ENCODE data around the gene BACH2.

- TF ChIP-seq YY1 (IDR thresholded peaks at IDR 0.05; ENCODE audit: low read depth), result no peak
- TF ChIP-seq EP300 (IDR thresholded peaks at IDR 0.05; ENCODE audit: borderline replicate concordance in 1 of 2, low read depth in 1 of 2, low read length in 1 of 2), result no peak
- TF ChIP-seq CTCF (IDR thresholded peaks at IDR 0.05), result no peak
- TF ChIP-seq MXI1 (IDR thresholded peaks at IDR 0.05; ENCODE audit: low read depth, low read length), result no peak
- TF ChIP-seq SIN3A (IDR thresholded peaks at IDR 0.05; ENCODE audit: borderline replicate concordance, low read depth, low read length), result no peak
- TF ChIP-seq, protein P1, sequence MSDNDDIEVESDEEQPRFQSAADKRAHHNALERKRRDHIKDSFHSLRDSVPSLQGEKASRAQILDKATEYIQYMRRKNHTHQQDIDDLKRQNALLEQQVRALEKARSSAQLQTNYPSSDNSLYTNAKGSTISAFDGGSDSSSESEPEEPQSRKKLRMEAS (IDR thresholded peaks at IDR 0.05; ENCODE audit: low read depth), result no peak
- no peak for TF ChIP-seq SMC3 (IDR thresholded peaks at IDR 0.05; ENCODE audit: low read depth, low read length)
- TF ChIP-seq, protein P2, sequence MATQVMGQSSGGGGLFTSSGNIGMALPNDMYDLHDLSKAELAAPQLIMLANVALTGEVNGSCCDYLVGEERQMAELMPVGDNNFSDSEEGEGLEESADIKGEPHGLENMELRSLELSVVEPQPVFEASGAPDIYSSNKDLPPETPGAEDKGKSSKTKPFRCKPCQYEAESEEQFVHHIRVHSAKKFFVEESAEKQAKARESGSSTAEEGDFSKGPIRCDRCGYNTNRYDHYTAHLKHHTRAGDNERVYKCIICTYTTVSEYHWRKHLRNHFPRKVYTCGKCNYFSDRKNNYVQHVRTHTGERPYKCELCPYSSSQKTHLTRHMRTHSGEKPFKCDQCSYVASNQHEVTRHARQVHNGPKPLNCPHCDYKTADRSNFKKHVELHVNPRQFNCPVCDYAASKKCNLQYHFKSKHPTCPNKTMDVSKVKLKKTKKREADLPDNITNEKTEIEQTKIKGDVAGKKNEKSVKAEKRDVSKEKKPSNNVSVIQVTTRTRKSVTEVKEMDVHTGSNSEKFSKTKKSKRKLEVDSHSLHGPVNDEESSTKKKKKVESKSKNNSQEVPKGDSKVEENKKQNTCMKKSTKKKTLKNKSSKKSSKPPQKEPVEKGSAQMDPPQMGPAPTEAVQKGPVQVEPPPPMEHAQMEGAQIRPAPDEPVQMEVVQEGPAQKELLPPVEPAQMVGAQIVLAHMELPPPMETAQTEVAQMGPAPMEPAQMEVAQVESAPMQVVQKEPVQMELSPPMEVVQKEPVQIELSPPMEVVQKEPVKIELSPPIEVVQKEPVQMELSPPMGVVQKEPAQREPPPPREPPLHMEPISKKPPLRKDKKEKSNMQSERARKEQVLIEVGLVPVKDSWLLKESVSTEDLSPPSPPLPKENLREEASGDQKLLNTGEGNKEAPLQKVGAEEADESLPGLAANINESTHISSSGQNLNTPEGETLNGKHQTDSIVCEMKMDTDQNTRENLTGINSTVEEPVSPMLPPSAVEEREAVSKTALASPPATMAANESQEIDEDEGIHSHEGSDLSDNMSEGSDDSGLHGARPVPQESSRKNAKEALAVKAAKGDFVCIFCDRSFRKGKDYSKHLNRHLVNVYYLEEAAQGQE (IDR thresholded peaks at IDR 0.05; ENCODE audit: low read depth, low read length), result no peak
- no peak for TF ChIP-seq POLR2AphosphoS5 (IDR thresholded peaks at IDR 0.05; ENCODE audit: low read depth, low read length)
- no peak for TF ChIP-seq GABPA (IDR thresholded peaks at IDR 0.05; ENCODE audit: low read depth)
- TF ChIP-seq, protein P3, sequence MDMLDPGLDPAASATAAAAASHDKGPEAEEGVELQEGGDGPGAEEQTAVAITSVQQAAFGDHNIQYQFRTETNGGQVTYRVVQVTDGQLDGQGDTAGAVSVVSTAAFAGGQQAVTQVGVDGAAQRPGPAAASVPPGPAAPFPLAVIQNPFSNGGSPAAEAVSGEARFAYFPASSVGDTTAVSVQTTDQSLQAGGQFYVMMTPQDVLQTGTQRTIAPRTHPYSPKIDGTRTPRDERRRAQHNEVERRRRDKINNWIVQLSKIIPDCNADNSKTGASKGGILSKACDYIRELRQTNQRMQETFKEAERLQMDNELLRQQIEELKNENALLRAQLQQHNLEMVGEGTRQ (IDR thresholded peaks at IDR 0.05; ENCODE audit: borderline replicate concordance, low read depth, low read length), result no peak
- no peak for TF ChIP-seq PBX3 (IDR thresholded peaks at IDR 0.05)
- TF ChIP-seq TEAD4 (IDR thresholded peaks at IDR 0.05; ENCODE audit: borderline replicate concordance, insufficient read depth), result no peak
Observed at GRCh38 chr6:90314514-90314913, 17.9 kb upstream of the BACH2 start.

All from SK-N-SH (cell line).